ENCODE measurements around the gene KRTAP10-5.
"Not testable (repeated sequence)": the region's sequence is repeated elsewhere in the genome, so short reads cannot be mapped to it uniquely, and the experiment has no call there.

Gene KRTAP10-5, protein sequence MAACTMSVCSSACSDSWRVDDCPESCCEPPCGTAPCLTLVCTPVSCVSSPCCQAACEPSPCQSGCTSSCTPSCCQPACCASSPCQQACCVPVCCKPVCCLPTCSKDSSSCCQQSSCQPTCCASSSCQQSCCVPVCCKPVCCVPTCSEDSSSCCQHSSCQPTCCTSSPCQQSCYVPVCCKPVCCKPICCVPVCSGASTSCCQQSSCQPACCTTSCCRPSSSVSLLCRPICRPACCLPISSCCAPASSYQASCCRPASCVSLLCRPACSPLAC

GRCh38 chr21:44580231-44580821, at the start of gene KRTAP10-5:
Gene KRTAP10-5 (minus strand): TSS chr21:44580604. CDS start chr21:44580578, 26 bp downstream.
- DNase-seq (ENCODE audit: low spot score), result not testable (repeated sequence)

GRCh38 chr21:44628707-44629391, 48.4 kb upstream of the KRTAP10-5 start:
- no peak for DNase-seq (ENCODE audit: low spot score)

DNA sequence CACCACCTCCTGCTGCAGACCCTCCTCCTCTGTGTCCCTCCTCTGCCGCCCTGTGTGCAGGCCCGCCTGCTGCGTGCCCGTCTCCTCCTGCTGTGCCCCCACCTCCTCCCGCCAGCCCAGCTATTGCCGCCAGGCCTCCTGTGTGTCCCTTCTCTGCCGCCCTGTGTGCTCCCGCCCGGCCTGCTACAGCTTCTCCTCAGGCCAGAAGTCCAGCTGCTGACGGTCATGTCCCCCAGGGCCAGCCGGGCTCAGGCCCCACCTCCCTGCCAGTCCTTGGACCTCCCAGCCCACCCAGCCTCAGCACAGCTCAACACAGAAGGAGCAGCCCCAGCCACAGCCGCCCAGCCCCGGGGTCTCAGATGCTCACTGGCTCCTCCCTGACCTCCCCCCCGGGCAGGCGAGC, 47.4 kb upstream of the KRTAP10-5 start:
- DNase-seq (ENCODE audit: low spot score), result not testable (repeated sequence)

- DNase-seq (ENCODE audit: low spot score), result not testable (repeated sequence)
These were observed 46.9 kb upstream of the KRTAP10-5 start for GRCh38 chr21:44627181-44627822.

- no peak for DNase-seq (ENCODE audit: low spot score)
These were observed 46.3 kb upstream of the KRTAP10-5 start, which contains the start of gene KRTAP10-9 for GRCh38 chr21:44626673-44627143. Gene KRTAP10-9 (plus strand): TSS chr21:44627093. CDS start chr21:44627172, 79 bp downstream.

- DNase-seq (ENCODE audit: low spot score), result no peak
These were observed 45.9 kb upstream of the KRTAP10-5 start for GRCh38 chr21:44626262-44626661.

DNA sequence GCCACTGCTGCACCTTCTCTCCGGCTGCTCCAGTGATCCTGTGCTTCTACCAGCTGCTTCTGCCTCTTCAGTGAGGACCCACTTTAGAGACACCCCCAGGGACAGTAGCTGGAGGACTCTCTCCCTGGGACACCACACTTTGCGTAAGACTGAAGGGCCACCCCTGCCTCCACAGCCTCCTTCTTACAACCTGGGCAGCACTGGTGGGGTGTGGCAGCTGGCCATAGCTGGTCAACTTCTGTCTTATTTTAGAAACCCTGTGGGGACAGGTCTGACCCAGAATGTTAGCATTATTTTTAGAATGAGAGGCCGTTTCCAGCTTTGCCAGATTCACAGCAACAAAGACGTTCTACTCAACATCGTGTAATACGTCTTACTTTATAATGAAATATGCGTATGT, 45.4 kb upstream of the KRTAP10-5 start:
- DNase-seq (ENCODE audit: low spot score), result no peak

DNA sequence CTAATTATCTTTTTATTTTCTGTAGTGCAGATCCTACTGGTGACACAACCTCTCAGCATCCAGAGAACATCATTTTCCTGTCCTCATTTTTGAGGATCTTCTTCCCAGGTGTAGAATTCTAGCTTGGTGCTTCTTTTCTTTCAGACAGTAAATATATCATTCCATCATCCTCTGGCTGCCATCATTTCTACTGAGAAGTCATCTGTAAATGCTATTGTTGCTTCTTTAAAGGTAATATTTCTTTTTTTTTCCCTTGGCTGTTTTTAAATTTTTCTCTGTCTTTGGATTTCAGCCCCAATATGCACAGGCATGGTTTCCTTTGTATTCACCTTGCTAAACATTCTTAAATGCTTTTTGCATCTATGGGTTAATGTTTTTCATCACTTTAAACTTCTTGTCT, 43.2 kb upstream of the KRTAP10-5 start:
- no peak for DNase-seq (ENCODE audit: low spot score)

DNA sequence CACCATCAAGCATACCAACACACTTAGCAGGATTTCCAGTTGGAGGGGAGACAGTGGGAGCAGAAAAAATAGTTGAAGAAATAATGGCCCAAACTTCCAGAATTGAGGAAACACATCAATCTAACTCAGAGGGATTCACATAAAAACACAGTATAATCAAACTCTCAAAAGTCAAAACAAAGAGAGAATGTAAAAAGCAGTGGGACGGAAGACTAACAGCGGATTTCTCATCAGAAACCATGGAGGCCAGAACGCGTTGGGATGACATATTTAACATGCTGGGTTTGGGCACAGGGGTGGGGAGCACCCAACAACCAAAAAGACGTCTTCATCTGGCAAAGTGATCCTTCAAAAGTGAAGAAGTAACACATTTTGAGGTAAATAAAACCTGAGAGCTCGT, 39.5 kb upstream of the KRTAP10-5 start:
- DNase-seq (ENCODE audit: low spot score), result no peak

GRCh38 chr21:44618909-44619308, 38.5 kb upstream of the KRTAP10-5 start:
- DNase-seq (ENCODE audit: low spot score), result no peak

GRCh38 chr21:44618504-44618903, 38.1 kb upstream of the KRTAP10-5 start:
- peak; percentile 37 for DNase-seq (ENCODE audit: low spot score)

DNA sequence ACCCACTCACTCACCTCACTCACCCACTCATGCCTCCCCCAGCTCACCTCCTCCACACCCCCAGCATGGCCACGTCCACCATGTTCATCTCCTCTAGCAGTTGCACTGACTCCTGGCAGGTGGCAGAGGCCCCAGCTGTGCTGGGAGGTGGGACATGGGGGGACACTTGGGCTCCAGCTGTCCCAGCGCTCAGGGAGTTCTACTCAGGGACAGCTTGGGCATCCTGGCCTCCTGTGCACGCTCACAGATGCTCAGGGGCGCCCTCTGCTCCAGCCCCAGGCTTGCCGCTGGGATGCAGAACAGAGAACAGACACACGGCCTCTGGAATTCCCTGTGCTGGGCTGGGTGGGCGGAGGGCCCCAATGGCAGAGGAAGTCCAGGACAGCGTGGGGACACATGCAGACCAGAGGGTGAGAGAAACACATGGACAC, 36.7 kb upstream of the KRTAP10-5 start:
- no peak for DNase-seq (ENCODE audit: low spot score)

- DNase-seq (ENCODE audit: low spot score), result no peak
These were observed 36.2 kb upstream of the KRTAP10-5 start for GRCh38 chr21:44616591-44616926.

DNA sequence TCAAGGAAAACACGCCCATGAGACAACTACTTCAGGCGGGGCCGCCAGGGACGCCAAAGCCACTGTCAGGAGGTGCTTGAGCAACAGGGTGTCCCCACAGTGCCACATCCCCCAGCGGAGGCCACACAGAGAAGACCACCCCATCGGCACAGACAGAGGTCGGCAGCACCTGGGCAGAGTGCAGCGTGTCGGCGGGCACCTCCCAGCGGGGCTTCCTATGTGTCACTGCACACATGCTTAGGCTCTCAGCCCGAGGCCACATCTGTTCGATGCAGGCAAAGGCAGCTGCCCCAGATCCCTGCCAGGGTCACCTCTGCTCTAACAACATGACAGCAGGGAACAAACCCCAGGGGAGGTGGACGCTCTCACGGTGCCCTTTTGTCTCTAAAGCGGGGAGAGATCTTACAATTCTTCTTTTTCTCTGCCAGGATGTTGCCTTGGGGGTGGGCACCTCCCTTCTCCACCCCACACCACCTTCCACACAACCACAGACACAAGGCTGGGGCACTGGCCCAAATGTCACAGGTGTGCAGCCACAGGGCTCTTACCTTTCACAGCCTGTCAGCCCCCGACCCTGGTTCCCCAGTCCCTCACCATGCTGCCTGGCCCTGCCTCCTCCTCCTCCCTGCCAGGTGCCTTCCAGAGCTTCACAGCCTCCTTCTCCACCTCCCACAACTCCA, 35.6 kb upstream of the KRTAP10-5 start:
- no peak for DNase-seq (ENCODE audit: low spot score)

DNA sequence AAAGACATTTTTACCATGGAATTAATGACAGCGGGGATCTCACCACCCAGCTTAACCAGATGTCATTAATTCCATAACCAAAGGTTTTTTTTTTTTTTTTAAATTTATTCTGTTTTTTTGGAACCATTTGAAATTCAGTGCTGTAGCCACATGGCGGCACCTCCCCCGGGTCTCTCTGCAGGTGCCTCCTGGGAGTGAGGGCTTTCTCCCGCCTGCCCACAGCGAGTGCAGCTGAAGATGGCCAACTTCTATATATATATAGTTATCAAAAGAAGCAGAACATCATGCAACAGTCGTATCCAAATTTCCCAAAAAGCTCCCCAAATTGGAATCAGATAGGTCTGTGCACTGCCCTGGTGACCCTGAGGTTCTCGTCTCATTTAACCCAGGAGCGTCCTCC, 35.1 kb upstream of the KRTAP10-5 start:
- DNase-seq (ENCODE audit: low spot score), result no peak

GRCh38 chr21:44614961-44615391, 34.6 kb upstream of the KRTAP10-5 start:
- no peak for DNase-seq (ENCODE audit: low spot score)

GRCh38 chr21:44614161-44614631, 33.8 kb upstream of the KRTAP10-5 start:
- DNase-seq (ENCODE audit: low spot score), result no peak

GRCh38 chr21:44613386-44614155, 33.2 kb upstream of the KRTAP10-5 start:
- DNase-seq (ENCODE audit: low spot score), result no peak

DNA sequence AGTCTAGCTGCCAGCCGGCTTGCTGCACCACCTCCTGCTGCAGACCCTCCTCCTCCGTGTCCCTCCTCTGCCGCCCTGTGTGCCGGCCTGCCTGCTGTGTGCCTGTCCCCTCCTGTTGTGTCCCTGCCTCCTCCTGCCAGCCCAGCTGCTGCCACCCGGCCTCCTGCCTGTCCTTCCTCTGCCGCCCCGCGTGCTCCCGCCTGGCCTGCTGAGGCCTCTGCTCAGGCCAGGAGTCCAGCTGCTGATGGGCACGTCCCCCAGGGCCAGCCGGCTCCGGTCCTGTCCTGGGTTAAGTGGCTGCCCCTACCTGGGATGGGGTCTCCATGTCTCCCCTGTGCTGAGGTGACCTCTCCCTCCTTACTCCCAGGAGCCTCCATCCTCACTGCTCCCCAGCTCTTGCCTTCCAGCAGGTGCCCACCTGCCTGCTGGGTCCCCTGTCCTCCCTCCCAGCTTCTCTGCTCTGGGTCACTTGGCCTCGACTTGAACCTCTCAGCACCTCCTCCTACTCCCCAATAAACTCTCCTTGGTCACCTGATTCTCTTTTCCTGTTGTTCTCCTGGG, 32.3 kb upstream of the KRTAP10-5 start:
- no peak for DNase-seq (ENCODE audit: low spot score)

- no peak for DNase-seq (ENCODE audit: low spot score)
These were observed 31.7 kb upstream of the KRTAP10-5 start, which contains the start of gene KRTAP10-8 for GRCh38 chr21:44612029-44612486. Gene KRTAP10-8 (plus strand): TSS chr21:44612079. CDS start chr21:44612101, 22 bp downstream.

Measured in GM03348 (cell line).